Hematopoietic multipotent progenitor cell treated with erythropoietin and hydrocortisone succinate and interleukin-3 and kit ligand, for 15 days (in vitro differentiated cells): ENCODE data around the gene CYS1.
"Not testable (repeated sequence)": the region's sequence is repeated elsewhere in the genome, so short reads cannot be mapped to it uniquely, and the experiment has no call there.

Source experiments
- DNase-seq: peaks from one replicate; pipeline ENCODE4 v3.0.0-alpha.2; 2015; ENCODE audit warnings: low spot score

Gene CYS1

DNA sequence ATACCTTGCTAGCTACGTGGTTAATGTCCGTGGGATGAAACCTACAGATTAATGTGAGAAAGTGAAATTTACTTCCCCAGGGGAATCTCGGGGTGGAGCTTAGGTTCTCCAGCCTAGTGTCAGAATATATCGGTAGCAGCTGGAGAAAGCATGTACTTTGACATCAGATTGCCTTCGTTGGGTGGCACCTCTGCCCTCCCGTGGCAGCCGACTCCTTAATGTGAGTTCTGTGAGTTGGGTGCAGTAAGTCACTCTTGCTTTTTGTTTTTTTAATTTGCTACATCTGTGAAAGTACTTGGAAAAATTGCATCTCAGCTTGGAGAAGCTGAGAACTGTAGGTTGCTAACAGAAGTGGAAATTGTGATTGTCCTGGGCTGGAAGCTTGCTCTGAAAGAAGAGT is 33.3 kb downstream of the CYS1 start:
- no peak for DNase-seq

DNA sequence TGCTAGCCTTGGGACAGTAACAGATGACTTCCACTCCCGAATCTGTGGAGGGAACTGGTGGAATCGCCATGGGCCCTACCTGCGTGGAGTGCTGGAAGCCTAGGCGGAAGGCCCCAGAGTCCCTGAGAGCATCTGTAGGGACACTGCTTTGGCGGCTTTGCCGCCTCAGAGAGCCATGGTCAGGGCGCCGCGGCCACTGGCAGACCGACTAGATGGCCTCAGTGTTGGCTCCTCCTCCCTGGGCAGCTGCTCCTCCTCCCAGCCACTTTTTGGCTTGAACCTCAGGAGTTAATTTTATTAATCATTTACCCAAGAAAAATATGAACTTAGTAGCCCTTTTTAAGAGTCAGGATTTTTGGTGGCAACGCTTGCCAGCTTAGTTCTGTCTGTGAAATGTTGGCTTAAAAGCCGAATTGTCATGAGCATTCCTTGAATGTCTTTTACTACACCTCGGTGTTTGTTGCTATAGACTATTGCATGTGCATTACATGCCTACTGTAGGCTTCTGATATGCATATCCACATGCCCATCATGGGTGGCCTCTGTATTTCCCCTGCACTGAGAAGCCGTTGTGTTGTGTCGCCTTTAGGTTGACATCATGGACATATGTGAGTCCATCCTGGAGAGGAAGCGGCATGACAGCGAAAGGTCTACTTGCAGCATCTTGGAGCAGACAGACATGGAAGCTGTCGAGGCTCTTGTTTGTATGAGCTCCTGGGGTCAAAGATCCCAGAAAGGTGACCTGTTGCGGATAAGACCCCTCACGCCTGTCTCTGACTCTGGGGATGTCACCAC is 34.5 kb downstream of the CYS1 start:
- DNase-seq, result no peak

DNA sequence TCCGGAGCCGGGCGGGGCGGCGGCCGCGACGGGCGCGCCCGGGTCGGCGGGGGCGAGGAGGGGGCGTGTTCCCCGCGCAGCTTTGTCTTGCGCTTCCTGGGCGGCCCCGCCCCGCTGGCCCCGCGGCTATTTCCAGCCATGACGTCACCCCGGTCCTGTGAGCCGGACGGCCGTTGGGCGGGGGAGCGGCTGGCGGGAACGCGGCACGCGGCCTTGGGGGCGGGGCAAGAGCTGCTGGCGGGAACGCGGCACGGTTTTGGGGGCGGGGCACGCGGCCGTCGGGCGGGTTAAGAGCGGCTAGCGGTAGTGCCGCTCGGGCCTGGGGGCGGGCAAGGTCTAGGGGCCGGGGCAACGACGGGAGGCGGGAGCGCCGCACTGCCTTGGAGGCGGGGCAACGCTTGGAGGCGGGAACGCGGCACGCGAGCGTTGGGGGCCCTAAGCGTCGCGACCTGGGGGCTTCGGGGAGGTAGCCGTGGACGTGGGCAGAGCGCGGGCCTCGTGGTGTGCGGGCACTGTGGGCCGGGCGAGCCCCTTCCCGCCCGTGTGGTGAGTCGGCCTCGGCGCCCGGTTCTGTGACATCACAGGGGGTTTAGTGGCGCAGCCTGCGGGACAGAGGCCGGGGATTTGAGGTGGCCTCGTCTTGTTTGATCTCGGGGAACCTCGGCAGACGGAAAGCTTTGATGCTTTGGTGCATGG is 36.2 kb downstream of the CYS1 start:
- peak; percentile 72 for DNase-seq

DNA sequence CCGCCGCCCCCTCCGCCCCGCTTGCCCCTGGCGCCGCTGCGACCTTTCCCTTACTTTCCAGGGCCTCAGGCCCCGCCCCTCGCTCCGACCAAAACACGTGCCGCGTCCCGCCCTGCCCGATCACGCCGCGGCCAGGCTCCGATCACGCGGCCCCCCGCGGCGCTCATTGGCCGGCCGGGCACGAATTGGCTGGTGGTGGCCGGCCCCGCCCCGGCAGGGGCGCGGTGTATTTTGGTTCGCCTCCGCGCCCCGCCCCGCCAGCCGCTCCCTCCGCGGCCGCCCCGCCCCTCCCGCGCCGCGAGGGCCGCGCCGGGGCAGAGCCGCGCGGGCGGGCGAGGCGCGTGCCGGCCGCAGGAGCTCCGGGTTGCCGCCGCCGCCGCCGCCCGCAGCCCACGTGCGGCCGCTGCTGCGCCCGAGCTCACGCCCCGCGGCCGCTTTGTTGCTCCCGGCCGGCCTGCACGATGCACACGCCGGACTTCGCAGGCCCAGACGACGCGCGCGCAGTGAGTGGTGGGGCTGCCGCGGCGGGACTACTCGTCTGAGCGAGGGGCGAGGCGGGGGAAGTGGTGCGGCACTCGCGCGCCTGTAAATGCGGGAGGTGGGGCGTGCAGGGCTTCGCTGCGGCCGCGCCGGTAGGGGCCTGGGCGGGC is 36.8 kb downstream of the CYS1 start, which contains the start of gene KLF11:
KLF11 (plus strand) TSS at position 295 of the 650 bp plus-strand sequence; CDS start at position 462, 167 bp downstream.
- DNase-seq, result peak; percentile 90

DNA sequence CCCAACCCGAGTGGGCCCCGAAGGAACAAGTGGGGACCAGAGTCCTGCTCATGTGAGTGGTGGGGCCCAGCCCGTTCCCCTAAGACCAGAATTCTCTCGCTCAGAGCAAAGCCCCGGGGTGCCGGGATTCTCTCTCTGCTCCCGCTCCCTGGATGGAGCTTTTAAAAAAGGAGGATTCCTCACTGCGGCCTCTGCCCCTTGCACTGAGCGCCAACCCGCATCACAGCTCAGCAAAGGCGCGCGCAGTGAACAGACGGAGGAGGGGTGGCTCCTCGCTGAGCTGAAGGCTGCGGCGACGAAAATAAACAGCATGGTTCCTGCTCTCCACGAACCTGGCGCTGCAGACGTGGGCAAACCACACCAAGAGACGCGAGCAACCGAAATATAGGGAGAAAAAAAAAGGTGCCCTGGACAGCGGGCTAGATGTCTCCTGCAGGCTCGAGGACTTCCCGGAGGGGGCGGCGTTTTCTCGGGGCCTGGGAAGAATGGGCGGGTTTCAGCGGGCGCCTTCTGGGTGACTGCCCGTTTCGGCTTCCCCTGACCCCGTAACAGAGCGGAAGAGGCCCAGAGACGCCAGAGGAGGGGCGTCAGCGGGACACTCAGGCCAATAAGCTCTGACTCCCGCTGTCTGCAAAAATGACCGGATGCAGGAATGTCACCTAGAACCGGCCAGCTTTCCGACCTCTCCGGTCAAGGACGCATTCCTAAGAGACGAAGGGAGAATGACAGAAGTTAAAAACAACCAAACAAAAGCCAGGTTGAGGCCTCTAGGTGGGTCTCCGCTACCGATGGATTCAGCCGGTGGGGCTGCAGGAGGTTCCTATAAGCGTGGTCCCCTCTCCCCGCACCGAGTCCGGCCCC is 37.7 kb downstream of the CYS1 start:
- DNase-seq, result no peak

DNA sequence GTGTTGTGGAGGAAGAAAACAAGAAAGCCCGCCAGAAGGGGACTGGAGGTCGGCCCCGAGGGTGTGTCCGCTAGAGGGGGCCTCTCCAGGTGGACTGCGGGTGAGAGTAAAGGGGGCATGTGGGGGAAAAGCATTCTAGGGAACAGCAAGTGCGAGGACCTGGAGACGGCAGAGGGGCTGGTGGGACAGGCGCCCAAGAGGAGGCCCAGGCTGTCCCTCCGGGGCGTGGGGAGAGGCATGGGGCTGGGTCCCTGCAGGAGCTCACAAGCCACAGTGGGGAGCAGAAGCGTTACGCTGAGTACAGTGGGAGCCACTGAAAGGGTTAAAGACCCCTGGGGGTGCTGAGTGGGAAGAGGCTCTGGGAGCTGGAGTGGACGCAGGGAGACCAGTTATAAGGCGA is 38.5 kb downstream of the CYS1 start:
- DNase-seq, result no peak

DNA sequence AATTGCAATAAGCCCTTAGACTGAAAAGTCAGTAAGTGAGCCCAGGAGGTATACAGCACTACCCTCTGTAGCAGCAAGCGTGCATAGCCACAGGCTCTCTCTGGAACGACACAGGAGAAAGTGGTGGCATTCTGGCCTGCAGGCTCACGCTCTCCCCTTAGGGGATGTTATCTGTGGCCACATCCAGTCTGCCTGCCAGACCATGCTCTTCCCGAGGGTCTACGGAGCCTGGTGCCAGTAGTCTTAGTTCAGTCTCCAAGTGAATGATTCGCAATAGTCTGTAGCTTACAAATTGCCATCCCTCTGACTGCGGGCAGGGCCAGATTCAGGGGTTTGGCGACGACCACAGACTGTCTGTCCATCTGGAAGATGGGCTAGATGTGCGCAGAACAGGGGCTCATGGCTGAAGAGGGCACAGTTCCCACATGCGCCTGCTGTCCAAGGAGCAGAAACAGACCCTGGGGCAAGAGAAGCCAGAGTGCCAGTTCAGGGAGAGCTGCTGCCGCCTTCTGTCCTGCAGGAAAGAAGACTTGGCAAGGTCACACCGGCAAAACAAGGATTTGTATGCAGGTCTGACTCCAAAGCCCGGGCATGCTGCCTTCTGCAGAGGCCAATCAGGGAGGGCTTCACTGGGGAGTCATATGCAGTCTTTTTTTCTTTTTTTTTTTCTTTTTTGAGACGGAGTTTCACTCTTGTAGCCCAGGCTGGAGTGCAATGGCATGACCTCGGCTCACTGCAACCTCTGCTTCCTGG is 40.4 kb downstream of the CYS1 start:
- DNase-seq, result no peak

DNA sequence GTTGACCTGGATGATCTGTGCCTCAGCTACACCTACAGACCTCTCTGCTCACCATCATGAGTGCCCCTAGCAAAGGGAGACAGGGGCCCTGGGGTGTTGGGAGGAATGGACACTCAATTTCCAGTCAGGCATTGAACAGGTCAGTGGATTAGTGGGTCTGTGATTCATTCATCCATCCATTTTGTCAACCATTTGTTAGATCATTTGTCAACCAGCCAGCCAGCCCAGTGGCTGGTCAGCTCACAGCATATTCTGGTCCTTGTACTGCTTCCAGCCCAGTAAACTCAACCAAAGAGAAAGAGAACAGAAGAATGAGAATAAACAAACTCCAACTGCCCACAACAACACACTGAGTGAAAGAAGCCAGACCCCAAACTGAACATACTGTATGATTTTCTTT is 41.5 kb downstream of the CYS1 start:
- DNase-seq, result no peak

DNA sequence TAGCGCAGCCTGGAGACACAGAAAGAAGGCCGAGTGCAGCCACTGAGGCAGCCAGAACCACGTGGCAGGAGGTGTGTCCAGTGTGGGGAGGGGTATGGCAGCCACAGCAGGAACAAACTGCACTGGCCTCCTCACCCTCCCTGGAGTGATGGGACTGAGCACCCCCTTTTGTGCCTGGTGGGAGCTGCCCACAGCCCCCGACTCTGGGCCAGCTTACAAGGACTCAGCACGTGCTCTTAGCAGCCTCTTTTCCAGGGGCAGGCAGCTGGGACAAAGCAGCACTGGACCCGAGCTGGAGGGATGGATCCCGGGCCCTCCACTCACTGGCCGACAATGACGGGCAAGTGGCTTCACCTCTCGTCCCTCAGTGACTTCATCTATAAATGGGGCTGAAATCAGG is 42.1 kb downstream of the CYS1 start:
- no peak for DNase-seq

DNA sequence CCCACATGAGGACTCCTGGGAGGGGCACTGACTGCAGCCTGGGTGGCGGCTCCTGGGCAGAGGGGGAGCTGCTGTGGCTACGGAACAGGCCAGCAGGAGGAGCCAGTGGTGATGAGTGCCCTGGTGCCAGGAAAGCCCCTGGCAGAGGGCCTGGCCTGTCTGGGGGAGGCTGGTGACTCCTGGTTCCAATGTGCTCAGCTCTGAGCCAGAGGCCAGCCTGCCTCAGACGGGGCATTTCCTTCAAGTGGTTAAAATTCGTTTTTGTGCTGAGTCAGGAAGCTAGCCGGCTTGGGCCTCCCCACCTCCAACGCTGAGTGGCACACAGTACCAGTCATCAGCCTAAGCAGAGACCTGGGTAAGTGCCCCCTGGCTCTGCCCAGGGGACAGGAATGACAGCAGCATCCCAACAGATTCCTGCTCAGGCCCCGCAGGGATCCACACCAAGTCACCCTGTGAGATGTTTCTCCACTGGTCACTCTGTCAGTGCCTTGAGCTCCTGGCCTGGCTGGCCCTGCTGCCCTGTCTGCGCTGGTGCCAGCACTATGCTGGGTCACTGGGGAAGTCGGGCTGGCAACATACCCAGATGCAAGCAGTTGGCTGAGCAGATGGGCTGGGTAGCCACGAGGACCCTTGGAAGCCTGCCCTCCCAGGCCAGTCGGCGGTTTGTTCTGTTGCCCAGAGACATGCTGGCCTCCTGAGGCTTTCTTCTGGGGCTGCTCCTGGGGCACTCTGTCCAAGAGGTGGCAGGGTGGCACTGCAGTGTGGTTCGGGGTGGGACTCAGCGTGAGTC is 43.9 kb downstream of the CYS1 start:
- peak; percentile 69 for DNase-seq

DNA sequence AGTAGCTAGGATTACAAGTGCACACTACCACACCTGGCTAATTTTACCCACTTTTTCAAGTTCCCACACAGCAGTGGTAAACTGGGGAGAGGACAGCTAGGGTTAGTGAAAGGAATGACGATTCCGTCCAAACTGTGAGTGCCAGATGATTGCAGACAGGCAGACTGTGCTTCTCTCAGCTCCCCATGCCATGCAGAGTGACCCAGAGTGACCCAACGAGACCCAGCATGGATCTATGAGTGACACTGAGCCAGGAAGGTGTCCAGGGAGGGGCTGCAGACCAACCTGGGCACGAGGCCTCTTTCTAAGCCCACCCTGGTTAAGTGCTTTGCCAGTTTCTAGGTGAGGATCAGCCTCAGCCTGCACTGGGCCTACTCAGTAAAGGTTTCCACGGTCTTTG is 44.6 kb downstream of the CYS1 start:
- DNase-seq, result no peak

DNA sequence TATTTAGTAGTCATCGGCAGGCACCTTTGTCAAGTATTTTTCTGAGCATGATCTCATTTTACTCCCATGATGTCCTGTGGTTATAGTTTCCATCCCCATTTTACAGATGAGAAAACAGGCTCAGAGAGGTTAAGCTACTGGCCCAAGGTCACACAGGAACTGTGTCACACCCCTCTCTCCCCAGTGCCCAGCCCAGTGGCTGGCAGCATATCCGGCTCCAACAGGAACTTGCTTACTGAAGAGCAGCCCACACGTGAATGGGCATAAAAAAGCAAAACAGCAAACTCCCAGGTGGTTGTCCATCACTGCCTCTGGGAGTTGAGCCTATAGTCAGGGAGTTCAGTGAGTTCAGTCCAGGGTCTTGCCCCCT is 45.2 kb downstream of the CYS1 start:
- DNase-seq, result no peak

DNA sequence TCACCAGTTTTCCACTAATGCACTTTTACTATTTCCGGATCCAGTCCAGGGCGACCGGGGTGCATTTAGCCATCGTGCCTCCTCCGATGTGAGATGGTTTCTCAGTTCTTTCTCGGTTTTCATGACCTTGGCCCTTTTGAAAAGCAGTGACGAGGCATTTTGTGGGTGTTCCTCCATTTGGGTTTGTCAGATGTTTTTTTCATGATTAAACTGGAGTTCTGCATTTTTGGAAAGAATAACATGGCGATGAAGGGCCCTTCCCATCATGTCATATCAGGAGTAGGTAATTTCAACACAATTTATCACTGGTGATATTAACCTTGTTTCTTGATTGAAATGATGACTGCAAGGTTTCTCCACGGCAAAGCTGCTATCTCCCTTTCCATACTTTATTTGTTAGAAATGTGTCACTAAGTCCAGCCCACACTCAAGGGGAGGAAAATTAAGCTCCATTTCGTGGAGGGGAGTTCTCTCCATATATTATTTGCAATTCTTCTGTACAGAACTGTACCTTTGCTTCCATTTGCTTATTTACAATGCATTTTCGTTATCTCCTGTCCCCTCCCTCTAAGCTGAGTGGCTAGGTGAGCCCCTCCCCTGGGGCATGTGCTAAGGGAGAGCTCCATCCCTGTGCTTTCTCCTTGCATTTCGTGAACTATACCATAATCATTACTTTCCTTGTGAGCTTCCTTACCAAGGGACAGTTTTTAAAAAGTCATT is 45.7 kb downstream of the CYS1 start:
- no peak for DNase-seq

DNA sequence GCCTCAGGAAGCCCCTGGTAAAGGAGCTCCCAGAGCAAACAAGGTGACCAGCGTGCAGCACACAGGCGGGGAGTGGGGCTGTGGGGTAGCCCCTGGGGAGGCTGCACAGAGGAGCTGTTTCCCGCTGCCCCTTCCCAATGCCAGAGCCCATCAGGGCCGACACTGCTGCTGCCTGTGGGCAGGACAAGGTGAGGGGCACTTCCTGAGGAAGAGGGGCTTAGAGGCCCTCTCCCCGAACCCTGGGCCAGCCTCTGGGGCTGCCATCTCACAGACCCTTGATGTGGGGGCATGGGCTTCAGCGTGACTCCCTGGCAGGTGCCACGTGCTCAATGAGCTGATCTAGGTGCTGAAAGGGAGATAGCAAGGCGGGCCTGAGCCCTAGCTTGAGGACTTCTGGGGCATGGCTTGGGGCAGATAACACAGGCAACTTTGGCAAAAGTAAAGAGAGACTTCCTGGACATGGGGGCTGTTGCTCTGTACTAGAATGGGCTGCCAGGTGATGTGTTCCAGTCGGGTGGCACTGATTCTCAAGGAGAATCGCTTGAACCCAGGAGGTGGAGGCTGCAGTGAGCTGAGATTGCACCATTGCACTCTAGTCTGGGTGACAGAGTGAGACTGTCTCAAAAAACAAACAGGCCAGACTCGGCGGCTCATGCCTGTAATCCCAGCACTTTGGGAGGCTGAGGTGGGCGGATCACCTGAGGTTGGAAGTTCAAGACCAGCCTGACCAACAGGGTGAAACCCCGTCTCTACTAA is 46.8 kb downstream of the CYS1 start:
- peak; percentile 58 for DNase-seq

DNA sequence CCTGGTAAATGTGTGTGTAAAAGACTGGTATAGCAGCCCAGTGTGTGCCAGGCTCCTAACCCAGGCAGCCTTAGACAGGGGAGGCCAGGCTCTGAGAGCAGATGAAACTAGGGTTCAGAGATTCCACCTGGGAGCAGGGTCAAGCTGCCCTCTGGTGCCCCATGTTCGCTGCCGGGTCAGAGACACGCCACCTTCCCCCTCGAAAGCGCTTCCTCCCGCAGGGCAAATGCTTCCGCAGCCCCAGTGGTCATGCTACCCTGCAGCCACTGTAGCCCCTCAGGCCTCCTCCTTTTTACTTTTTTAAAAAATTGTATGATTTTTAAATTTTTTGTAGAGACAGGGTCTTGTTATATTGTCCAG is 47.5 kb downstream of the CYS1 start:
- DNase-seq, result no peak

DNA sequence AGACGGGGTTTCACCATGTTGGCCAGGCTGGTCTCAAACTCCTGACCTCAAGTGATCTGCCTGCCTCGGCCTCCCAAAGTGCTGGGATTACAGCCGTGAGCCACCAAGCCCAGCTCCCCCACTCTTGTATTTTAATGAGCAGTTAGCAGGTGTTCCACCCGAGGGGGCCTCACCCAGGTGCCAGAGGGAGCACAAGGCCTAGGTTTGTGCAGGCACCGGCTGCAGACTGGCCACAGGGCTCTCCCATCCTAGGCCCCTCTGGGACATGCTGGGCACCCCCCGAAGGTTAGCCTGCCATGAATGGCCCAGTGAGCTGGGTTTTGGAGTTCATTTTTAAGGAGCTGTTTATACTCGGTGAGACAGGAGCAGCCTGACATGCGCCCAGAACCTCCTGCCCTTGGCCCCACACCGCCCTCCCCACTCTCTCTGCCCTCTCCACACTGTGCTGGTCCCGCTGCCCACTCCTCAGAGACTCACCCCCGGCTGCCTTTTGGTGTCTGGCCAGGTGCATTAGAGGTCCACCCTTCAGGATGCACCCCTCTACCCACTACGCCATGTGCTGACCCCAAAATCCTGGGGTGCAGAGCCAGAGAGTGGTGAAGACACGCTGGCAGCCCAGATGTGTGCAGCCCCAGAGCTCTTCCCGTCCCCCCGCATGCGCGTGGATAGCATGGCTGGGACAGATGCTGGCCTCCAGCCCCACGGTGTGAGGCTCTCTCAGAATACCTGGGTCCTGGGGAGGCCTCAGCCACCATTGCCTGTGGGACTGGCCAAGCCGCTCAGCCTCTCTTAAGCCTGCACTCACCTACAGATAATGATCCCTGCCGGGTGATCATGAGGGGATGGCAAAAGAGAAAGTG is 48.1 kb downstream of the CYS1 start:
- no peak for DNase-seq

DNA sequence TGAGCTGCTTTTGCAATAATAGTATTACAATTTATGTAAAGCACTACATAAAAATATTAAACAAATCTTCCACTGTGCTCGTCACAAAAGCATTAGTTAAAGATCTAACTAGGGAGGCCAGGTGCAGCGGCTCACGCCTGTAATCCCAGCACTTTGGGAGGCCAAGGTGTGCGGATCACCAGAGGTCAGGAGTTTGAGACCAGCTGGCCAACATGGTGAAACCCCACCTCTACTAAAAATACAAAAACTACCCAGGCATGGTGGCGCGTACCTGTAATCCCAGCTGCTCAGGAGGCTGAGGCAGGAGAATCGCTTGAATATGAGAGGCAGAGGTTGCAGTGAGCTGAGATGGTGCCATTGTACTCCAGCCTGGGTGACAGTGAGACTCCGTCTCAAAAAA is 49.4 kb downstream of the CYS1 start:
- not testable (repeated sequence) for DNase-seq

DNA sequence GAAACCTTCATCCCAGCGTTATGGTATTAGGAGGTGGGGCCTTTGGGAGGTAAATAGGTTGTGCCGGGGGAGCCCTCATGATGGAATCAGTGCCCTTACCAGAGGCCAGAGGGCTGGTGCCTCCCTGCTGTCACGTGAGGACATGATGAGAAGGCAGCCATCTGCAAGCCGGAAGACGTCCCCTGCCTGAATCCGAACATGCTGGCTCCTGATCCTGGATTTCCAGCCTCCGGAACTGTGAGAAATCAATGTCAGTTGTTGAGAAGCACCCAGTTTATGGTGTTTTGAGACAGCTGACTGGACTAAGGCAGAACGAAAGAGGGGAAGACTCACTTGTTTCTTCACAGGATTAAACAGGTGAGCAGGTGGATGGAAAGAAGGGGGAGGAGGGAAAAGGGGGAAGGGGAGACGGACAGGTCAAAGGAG is 49.9 kb downstream of the CYS1 start:
- DNase-seq, result peak; percentile 57
